HG02678 (cell line): ENCODE measurements around the gene RASGEF1C.
"Not testable (repeated sequence)": the region's sequence is repeated elsewhere in the genome, so short reads cannot be mapped to it uniquely, and the experiment has no call there.

Experiments
- ATAC-seq: cut with Tn5 transposase; IDR thresholded peaks from one replicate; pipeline ENCODE4 v1.9.1; 2021; ENCODE audit warnings: mild to moderate bottlenecking, moderate library complexity; ENCODE audit not compliant: unreplicated experiment

The RASGEF1C gene

DNA sequence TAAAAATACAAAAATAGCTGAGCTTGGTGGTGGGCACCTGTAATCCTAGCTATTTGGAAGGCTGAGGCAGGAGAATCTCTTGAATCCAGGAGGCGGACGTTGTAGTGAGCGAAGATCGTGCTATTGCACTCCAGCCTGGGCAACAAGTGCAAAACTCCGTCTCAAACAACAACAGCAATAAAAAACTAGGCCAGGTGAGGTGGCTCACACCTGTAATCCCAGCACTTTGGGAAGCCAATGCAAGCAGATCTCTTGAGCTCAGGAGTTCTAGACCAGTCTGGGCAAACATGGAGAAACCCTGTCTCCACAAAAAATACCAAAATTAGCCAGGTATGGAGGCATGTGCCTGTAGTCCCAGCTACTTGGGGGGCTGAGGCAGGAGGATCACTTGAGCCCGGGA, 84.3 kb downstream of the RASGEF1C start:
- ATAC-seq: not testable (repeated sequence)

DNA sequence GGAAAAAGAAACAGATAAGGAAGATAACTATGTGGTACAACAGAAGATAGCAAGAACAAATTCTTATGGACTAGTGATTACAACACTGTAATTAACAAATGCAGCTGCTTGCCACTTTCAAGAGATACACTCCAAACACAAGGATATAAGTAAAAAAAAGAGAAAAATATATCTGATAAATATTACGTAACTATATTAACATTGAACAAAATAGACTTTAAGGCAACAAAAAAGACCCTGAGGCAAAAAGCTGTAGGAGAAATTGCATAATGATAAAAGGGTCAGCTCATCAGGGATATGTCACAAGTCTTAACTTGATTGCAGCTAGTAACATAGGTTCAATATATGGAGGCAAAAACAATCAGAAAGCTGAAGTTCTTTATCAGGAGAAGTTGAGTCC, 86.1 kb downstream of the RASGEF1C start:
- no peak for ATAC-seq

DNA sequence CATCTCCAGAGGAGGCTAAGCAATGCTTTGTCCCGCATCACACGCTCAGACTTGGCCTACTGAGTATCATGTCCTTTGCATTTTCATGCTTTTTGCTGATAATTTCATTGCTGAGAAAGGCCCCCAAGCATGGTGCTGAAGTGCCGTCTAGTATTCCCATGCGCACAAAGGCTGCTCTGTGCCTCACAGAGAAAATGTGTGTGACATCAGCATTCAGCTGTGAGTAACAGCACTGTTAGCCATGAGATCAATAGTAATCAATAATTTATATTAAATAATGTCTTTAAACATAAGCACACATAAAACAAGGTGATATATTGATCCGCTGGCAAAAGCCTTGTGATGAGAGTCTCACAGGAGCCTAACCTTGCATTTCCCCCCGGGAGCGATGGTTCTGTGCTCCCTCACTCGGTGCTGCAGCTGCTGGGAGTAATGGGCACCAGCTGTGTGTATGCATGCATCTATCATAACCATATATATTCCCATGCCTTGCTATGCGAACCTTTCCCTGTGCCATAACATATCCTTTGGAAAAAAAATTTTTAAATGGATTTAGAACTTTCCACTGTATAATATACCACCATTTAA, 87.1 kb downstream of the RASGEF1C start:
- ATAC-seq: no peak

DNA sequence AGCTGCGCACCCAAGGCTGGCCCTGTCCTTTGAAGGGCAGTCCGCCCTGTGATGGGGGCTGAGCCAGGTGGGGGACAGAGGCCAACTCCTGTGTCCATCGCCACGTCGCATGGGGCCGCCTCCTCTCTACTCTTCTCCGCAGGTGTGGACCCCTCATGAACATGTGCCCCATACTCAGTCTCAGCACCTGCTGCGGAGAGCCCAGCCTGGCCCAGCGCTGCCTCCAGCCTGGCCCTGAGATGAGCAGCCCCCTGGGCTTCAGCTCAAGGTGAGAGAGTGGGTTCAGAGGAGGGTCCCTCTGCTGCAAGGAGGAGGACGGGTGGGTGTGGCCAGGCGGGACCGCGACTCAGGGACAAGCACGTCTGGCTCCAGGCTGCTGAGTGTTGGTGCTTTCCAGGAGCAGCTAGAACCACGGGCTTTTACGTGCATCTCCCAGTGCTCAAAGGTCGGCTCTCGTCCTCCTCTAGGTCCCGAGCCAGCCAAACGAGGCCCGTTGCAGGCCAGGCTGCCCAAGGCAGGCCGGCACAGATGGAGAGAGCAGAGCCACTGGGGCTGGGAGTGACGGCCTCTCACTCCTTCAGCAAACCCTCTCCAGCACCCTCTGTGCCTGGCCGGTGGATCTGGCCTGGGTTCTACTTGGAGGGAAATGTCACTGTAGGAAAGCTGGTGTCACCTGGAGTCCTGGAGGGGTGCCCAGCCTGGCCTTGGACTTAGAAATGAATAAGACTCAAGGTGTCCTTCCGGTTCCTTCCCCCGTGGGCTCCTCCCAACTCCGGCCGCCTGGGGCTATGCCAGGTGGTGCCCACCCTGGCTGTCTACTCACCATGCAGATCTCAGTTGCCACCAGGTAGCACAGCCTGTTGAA, 88.5 kb downstream of the RASGEF1C start:
- ATAC-seq: no peak

DNA sequence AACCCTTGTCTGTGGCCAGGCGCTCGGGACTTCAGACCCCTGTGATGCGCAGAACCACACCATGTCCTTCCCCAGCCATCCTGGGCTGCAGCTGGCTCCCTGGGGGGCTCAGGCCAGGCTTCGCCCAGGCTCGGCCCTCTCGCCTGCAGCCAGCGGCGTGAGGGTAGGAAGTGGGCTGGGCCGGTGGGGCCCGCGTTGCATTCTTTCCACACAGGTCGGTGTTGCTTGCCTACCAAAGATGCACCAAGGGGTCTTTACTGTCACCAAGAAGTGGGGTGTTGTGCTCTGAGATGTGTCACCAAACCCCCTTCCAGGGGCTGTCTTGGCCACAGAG, 89.1 kb downstream of the RASGEF1C start:
- no peak for ATAC-seq

DNA sequence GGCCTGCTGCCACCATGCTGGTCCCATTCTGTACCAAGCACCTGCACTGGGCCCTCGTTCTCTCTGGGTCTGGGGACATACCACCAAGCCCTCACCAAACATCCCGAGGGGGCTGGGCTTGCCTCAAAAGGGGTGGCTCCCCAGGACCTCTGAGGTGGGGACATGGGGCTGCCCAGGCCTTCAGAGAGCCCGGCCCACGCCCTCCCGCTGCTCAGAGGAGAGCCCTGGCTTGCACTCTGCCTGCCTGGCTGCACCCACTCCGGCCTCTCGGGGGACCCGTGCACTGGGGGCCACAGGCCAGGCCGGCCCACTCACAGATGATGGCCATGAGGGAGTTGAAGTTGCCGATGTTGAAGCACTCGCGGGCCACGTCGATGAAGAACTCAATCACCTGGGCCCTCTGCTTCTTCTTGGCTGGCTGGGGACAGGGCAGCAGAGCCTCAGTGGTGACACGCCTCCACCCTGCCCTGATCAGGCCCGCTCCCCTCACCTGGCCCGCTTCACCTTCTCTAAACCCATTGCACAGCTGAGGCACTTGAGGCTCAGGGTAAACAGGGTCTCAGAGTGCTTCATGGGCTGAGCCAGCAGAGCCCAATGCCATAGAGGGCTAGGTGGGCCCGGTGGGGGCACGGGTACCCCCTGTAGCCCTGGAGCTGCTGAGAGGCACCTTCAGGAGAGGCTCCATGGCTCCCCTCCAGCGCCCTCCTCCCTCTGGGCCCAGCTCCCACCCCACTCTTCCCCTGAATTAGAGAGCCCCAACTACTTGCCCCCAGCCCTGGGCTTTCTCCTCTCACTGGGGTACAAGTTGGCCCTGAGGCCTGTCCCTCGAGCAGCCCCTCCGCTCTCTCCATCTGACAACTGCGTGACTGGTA, 89.7 kb downstream of the RASGEF1C start:
- ATAC-seq: no peak

DNA sequence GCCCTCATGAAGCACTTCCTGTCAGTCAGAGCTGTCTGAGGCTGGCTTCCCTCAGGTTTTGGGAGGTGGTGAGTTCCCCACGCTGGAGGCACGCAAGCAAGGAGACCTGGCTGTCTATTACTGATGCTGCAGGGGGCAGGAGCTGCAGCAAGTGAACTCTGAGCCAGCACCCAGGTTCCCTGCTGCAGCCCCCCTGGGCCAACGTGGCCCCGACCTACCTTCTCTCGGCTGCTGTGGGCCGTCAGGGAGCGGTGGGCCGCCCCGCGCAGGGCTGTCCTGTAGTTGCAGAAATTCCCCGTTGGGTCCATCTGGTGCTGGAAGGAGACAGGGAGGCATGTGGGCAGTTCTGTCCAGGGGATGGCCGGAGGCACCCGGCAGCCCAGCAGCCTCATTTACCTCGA, 90.6 kb downstream of the RASGEF1C start:
- no peak for ATAC-seq

DNA sequence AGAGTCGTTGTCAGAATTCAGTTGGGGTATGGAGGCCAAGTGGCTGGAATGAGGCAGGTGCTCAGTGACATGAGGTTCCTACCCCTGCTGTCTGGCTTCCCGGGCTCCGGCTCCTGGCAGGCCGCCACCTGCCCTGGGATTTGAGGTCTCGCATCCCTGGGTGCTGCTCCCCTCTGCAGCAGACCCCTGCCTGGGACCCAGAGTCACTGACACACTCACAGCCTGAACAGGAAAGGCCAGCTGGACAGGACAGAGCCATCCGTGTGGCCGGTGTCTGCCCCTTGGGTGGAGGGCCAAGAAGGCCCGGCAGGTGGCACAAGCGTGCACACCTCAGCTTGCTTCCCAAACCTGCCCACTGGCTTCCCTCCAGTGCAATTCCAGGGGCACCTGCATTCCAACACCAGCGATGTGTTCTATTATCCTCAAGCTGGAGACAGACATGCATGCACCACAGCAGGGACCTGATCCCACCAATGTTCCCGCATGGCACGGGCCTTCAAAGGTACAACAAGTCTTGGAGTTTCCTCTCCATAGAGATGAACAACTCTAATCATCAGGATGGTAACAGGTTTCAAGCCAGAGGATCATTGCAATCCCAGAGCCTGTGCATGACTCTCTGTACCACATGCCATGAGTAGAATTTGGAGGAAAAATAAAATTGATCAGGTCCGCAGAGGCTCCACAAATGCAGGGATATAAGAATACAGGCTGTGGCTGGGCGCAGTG, 91.8 kb downstream of the RASGEF1C start:
- ATAC-seq: no peak

DNA sequence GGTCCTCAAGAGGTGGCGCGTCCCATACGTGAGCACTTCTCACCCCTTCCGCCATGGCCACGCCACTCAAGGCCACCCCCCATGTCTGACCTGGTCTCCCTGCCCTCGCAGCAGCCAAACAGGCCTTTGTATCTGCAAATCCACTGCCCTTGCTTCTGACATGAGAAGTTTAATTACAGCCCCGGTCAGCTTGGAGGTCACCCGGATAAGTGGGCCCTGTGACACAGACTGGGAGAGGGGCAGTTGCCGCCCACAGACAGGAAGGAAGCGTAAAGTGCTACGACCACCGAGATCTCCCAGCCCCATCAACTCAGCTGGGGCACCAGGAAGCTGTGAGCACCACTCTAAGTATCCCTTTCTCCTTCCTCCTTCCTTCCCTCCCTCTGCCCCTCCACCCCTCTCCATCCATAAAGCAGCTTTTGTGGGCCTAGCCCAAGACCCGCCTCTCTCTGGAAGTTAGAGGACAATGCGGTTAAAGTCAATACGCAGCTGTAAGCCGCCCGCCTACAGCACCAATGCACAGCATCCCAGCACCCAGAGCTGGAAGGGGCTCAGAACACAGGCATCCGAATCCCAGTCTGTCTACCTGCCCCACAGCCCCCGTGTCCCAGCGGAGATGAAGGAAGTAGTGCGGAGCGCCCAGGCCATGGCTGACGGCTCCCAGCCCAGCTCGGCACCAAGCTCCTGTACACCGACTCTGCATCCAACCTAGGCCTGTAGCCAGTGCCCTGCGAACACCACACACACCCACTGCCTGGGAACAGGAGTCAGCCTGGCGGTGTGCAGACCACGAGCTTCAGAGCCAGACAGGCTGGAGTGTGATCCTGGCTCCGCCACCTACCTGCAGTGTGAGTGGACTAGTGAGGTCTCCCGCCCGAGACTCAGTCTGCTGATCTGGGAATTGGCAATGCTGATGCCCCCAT, 92.7 kb downstream of the RASGEF1C start:
- no peak for ATAC-seq

DNA sequence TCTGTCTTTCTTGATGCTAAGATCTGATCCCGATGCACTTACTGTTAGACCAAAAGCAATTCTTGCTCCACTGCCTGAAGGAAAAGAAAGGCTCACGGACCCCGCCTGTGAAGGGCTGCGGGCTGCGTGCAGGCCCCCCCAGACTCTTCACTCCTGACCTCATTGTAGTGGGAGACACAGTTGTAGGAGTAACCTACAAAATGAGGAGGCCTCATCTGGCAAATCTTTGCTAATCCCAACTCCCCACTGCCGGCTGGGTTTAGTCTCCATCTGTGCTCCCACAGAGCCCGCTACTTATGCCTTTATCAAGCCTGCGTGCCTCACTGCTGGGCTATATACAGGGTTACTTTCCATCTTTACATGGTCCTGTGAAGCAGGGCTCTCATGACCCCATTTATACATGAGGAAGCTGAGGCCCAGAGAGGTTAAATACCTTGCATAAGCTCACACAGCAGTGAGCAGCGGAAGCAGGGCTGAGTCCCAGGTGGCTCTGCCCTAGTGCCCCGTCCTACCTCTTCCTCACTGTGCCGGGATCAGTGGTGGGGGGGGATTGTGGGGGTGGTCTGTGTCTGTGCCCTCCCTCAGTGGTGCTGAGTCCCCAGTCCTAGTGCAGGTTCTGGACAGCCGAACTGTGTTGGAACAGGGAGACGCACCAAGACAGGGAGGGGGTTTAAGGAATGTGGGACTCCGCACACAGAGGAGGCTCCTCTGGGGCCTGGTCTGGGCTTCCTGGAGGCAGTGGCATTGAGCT, 93.5 kb downstream of the RASGEF1C start:
- no peak for ATAC-seq

DNA sequence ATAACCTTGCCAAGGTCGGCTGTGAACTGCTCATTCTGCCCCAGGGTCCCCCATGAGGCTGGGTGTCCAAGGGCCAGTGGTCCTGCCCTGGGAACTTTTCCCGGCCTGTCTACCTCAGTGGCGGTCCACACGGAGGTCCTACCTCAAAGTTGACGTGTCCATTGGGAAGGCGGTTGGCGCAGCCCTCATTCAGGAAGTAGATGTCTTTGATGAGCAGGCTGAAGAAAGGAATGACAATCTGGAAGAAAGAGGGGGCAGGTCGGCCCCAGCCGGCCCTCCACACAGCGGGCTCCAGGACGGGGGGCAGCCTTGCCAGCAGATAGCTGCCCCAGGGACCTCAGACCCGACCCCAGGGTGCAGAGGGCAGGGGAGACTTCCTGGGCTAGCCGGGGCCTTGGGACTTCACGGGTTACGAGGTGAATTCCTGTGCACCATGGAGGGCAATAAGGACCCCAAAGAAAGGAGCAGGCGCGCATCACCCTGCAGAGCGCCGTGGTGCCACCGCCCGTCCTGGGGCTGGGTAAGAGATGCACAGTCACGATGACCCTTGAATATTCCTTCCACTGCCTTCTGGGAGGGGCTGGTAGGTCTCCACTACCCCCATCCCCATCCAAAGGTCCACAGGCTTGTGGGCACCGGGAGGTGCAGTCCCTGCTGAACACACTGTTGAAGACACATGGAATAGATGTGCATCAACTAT, 94.6 kb downstream of the RASGEF1C start:
- no peak for ATAC-seq

DNA sequence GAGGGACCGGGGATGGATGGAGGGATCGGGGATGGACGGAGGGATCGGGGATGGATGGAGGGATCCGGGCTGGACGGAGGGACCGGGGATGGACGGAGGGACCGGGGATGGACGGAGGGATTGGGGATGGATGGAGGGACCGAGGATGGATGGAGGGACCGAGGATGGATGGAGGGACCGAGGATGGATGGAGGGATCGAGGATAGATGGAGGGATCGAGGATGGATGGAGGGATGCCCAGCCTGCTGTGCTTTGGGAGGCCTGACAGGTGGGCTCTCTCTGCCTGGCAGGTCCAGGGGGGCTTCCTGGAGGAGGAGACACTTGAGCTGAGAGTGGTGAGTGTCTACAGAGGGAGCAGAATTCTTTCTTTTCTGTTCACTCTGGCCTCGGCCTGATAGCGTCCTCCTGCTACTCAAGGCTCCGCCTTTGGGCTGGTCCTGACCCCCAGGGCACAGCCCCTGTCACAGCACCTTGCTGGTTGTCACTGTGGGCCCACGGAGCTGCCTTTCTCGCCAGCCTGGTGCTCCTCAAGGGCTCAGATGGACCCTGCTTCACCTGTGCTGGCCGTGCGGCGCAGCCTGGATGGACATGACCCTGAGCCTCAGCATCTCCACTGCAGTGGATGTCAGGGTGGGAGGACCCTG, 95.2 kb downstream of the RASGEF1C start:
- no peak for ATAC-seq

DNA sequence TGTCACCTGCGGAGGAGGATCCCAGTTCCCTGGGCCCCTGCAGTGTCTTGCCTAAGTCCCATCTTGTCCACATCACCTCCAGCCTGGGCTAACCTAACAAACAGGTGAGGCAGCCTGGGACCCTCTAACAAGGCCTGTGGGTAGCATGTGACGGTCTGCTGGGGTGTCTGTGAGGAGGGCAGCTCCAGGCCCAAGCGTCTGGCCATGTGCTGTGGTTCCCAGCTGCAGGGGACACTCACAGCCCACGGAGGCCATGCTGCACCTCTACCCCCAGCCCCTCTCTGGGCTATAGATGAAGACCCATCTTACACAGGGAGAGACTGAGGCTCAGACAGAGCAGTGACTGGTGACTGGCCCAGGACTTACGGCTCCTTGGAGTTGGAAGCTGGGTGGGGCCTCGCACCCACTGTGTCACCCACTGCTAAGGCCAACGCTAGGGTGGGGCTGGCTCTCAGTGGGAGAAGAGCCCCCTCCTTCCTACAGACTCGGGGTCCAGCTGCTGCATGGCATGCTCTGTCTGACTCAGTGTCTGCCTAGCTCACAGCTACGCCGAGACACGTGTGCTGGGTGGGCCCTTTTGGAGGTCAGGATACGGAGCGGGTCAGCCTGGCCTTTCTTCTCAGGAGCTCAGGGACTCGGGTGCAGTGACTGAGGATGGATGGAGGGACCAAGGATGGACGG, 96.7 kb downstream of the RASGEF1C start:
- ATAC-seq: no peak

DNA sequence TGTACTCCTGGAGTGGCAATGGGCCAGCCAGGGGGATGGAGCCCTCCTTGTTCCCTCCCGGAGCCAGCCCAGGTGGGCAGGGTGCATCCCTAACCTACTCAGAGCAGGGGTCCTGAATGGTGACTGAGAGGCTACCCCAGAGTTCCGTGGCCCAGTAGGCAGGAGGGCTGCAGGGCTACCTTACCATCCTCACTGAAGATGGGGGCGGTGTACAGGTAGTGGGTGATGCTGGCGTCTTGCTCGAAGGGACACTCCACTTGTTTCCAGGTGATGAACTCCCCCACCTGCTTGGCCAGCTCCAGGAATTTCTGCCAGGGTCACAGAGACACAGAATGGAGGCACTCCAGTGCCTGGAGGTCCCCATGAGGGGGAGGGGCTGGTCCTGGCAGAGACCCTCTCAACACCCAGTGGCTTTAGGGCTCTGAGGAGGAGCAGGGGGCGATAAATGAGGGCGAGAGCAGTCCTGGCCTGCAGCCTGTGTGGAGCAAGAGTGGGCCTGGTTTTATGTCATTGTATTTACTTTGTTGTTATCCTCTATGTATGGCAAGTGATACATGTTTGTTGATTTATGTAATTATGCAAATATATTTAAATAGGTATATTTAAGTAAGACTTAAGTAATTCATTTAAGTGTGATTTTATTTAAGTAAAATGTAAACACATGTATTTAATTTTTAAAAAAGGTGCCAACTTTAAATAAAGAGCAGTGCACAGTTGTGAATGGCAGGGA, 97.6 kb downstream of the RASGEF1C start:
- no peak for ATAC-seq

DNA sequence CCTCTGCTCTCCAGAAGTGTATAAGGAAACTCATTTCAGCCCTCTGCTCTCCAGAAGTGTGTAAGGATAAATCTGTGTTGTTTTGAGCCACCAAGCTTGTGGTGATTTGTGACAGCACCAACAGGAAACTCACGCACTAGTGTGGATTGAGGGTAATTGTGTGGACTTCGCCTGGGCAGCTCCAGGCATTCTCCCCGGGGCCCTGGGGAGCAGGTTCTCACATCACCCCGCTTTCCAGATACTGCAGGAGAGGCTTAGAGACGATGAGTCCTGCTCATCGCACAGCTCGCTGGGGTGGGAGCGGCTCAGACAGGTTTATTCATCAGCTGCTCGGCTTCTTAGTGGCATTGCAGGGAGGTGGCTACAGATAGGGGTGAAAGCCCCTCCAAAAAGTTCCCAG, 99.1 kb downstream of the RASGEF1C start:
- no peak for ATAC-seq

DNA sequence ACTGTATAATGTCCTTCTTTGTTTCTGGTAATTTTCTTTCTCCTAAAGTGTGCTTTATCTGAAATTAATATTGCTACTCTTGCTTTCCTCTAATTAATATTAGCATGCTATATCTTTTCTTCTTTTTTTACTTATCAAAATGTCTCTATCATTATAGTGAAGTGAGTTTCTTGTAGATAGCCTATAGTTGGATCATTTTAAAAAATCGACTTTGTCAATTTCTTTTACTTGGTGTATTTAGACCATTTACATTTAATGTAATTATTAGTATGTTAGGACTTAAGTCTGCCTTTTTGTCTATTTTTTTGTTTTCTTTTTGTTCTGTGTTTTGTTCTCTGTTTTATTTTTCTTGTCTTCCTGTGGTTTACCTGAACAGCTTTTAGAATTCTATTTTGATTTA, 102.0 kb downstream of the RASGEF1C start:
- no peak for ATAC-seq

DNA sequence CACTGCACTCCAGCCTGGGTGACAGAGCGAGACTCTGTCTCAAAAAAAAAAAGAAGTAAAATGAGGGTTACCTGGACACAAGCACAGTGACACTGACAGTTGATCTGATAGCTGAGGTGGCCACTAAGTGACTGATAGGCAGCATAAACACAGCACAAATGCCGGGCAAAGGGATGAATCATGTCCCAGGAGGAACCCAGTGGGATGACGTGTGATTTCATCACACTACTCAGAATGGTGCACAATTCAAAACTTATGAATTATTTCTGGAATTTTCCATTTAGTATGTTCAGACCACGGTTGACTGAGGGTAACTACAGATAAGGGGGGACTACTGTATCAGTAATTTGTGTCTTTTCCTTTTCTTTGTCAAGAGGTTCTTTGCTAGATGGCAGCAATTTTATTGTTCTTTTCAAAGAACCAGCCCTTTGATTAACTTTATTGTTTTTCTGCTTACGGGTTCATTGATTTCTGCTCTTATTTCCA, 103.1 kb downstream of the RASGEF1C start:
- ATAC-seq: no peak
